Fibroblast of skin of back (primary cell): ENCODE data around the gene PRRX1. TPM values are rescaled to one million over a fixed set of nuclear protein-coding genes. Genes with fewer than 3 reads are reported as not detected.

Source experiments
- DNase-seq: peaks from one replicate; pipeline ENCODE4 v3.0.0-alpha.2; 2013
- polyA plus RNA-seq, 2 experiments: library from polyadenylated mRNA; unstranded; fragments of 120-200 nt; gene quantifications; one replicate each; pipeline ENCODE4 v1.2.1, GENCODE V29; 2013; ENCODE audit not compliant: insufficient read length in 2 of 2

PRRX1 gene
- 169 TPM for polyA plus RNA-seq (2013, experiment 1 of 2; ENCODE audit: insufficient read length)
- 170 TPM for polyA plus RNA-seq (2013, experiment 2 of 2; ENCODE audit: insufficient read length)

DNA sequence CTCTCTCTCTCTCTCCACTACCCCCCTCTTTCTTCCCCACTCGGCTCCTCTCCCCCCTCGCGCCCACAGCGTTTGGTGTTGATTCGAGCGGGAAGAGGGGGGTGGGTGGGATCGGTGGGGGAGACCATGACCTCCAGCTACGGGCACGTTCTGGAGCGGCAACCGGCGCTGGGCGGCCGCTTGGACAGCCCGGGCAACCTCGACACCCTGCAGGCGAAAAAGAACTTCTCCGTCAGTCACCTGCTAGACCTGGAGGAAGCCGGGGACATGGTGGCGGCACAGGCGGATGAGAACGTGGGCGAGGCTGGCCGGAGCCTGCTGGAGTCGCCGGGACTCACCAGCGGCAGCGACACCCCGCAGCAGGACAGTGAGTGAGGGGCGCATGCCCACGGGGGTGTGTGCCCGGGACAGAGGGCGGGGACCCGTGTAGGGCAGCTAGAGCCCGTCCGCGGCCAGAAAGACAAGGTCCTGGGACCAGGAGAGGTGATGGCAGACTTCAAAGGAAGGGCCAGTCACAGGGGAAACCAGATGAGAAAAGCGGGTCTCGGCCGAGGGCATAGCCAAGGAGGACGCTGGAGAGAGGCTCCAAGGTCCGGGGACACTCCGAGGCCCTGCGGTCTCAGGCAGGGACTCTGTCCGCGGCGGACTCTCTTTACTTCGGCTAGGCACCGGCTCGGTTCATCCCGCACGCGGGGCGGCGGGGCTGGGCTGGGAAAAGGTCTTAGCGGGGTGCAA lies at the start of gene PRRX1:
PRRX1 (plus strand) TSS at position 39 of the 735 bp plus-strand sequence; CDS start at position 127, 88 bp downstream.
- DNase-seq = peak; percentile 70

DNA sequence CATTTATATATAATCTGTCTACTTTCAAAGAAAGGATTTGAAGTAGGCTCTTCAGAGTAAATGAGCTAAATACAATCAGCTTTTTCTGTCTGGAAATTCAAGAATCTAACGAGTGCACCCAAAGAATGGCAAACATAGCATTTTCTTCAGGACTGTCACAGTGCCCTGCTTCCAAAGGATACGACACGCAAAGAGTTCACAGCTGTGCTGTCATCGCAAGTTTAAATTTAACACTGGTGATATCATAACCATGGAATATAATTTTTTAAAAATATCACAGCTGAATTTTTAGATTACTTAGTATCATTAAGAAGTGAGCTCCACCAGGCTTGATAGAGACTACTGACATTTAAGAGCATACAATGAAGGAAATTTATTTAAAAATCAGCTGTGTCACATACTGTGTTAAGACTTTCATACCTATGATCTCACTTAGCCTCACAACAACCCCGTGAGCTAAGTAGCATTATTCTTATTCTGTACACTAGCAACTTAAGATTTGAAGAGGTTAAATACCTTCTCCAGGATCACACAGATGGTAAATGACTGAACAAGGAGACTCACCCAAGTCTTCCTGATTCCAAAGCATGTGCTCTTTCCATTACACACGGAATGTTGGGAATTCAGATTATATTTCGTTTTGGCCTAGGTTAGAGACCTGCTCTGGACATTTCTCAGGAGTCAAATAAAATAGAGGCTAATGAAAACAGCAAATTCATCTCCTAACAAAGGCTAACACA lies 46.2 kb upstream of the PRRX1 start:
- peak; percentile 26 for DNase-seq

DNA sequence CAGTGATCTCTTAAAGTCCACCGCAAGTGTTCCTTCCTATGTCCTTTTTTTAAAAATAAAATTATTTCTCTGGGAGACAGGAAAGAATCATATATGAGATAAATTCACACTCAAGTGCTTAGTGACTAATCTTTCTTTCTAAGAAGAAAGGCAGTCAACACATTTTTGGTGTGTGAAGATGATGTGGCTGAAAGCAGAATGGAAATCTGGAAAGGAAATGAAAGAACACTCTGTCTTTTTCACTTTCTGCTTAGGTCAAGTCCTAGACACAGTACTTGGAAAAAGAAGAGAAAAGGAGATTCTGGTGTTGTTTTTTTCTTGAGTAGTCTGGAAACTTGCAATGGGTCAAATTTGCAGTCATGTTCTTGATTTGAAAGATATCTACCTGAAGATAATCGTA lies 45.5 kb upstream of the PRRX1 start:
- peak; percentile 37 for DNase-seq

DNA sequence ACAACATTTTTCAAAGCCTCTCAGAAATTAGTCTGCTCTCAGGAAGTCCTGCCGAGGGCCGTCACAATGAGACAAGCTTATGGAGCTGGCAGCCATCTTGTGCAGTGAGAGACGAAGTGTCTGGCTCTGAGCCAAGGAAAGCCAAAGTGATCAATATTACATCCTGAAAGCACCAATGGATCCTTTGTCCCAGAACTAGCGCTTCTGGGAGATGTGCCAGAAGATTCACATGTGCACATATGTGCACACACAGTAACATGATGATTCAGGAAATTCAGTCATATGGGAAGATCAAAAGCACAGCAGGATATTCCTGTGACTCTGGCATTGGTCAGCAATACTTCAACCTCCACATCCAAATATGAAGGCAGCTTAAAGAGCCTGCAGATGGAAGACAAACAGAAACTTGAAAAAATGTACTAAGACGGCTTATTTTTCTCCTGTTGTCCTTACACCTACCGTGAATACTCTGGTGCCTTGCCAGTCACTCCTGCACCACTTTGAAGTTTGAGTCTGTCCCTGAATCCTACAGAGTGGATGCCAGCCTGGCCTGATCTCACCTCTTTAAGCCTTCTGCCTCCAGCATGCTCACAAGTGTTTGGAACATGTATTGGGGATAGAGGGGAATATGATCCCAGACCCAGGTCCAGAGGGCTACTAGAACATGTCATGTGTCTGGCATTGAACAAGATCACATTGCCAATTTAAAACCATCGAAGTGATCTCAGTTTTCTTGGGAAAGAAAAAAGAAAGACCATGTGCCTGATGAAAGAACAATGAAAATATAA lies 44.5 kb upstream of the PRRX1 start:
- DNase-seq = peak; percentile 79

DNA sequence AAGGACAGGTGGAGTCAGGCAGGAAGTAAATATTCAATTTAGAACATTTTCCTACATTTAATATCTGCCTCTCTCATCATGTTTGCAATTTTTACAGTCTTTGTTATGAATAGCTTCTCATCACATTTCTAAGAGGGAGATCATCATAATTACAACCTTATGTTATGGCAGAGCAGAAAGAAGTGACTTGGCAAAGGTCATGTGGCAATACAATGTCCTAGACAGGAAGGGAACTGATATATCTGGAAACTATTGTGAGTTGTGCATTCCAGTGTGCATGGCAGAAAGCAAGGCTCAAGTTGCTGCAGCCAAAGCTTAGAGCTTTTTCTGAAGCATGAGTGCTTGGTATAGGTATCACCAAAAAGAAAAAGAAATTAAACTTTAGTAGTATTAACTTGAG lies 43.8 kb upstream of the PRRX1 start:
- DNase-seq = peak; percentile 84

DNA sequence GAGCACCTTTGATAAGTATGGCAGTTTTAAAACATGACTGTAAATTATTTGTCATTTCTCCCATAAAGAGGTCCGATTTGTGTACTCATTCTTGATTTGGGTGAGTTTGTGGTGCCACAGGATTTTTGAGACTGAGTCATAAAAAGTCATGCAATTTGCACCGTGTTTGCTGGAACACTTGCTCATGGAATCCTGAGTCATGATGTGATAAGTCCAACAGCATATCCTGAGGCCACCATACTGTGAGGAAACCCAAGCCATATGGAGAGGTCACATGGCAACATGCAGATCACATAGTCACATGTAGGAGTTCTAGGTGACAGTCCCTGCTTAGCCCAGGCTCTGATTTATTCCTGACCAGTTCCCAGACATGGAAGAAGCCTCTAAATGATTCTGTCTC lies 40.8 kb upstream of the PRRX1 start:
- peak; percentile 94 for DNase-seq

DNA sequence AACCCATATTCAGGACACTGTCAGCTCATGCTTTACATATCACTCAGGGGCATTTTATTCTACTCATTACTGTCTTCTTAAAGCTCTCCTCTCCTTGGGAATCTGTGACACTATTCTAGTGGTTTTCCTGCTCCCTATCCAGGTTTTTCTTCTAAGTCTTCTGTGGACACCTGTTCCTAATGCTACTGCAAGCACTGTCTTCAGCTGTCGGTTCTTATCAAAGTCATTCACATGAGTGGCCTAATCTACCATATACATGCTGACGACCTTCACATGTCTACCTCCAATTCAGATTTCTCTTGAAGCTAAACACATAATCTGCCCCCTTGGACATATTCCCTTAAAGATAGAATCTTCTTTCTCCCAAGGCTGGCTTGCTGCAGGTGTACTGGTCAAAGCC lies 39.8 kb upstream of the PRRX1 start:
- no peak for DNase-seq

DNA sequence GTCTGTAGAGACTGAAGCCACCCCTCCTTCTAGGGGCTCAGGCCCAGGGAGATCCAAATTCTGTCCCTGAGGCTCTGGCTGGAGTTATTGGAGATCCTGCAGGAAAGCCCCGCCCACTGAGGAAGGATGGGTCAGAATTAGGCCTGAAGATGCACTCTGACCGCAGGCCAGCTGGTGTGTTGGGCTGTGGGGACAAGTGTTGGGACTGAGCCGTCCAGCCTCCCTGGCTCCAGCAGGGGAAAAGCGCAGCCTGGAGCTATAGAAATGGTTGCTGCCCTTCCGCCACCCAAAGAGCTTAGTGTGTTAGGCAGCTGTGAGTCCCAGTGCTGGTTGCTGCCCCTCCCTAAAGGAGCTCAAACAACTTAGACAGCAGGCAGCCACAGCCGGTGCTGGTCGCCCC lies 33.0 kb upstream of the PRRX1 start:
- DNase-seq = no peak

DNA sequence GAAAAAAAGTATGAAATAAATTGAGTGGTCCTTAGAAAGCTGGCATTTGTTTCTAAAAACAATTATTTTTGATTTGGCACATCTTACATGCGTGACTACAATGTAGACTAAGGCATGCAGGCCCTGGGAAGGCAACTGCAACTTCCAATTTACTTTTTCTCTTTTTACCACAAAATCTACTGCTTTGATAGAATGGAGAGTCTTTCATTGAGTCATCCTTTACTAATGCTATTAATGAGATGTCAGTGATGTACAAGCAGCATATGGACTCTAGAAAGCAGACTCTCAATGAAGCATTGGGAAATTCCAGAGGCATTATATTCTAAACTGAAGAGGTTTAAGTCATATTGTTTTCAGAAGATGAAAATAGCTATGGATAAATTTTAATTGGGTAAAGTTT lies 29.6 kb upstream of the PRRX1 start:
- DNase-seq = peak; percentile 84

DNA sequence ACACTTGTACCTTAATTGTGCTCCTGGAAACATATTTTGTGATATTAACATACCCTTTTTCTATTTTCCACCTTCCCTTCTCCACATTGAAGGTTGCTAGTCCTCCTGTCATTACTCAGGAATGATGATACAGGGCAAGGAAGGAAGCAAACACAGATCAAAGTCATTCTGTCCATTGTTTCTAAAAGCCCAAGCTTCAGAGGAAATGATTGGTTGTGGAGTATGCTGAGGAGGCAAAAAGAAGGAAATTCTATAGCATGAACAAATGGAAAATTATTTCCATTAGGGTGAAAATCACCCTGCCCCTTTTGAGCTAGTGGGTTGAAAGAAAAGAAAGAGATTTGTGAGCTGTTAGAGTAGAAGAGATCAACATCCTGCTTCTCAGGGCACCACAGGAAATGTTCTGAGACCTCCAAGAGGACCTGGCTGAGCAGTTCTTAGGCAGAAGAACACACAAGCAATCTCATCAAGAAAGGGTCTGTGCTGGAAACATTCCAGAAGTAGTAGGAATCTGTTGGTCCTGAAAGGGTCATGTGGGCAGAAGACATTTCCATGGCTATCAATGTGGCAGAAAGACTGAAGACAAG lies 29.0 kb upstream of the PRRX1 start:
- DNase-seq = peak; percentile 61

DNA sequence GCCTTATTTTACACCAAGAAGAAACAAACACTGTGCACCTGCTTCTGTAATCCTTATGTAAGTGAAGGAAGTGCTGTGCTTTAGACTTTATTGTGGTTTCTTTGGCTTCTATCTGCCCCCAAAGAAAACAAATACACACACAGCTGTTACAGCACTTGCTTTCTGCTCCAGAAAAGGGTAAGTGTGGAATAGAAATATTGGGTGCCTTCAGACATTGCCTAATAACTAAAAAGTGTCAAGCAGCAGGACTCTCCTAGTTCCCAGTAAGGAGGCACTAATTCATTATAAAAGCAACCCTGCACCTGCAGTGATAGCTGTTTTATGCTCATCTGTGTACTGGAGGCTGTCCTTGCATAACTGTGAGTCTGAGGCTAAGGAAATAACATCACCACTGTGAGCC lies 23.4 kb upstream of the PRRX1 start:
- DNase-seq = no peak

DNA sequence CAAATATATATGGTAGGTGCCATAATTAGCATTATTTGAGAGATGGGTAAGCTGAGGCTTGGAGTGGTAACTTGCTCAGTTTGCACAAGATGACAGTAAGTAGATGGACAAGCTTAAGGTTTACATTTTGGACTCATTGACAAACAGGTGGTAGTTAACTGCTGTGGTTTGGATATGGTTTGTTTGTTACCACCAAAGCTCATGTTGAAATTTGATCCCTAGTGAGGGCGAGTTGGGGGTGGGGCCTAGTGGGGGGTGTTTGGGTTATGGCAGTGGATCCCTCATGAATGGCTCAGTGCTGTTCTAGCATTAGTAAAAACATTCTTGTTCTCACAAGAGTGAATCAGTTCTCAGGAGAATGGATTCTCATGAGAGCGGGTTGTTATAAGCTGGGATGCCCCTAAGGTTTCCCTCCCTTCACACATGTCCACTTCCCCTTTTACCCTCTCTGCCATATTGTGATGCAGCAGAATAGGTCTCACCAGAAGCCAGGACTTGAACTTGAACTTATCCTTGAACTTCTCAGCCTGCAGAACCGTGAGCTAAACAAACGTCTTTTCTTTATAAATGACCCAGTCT lies 6.6 kb upstream of the PRRX1 start:
- DNase-seq = no peak

DNA sequence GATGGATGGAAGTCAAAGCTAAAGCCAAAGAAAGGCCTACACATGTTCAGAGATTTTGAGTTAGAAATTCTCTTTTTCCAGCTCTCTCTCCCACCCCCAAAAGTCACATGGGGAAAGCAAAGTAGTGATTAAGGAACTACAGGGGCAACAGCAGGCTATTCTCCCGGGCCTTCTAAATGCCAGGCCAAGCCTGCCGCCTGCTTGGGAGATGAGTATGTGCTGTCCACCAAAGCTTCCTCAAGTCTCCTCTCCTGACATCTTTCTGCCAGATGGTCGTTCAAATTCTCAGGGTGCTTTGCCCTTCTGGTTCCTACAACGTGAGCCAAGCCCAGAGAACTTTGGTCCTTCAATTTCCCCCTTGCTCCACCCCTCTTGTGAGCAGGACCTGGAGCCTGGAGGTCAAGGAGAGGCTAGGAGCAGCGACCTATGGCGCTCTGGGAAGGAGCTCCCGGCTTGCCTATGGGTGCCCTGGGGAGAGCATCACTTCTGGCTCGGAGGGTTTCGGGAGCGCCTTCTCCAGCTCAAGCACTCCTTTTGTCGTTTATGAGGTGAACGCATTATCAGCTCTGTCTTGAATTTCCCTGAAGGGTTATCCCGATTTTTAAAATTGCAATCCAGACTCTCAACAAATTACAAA lies 4.4 kb upstream of the PRRX1 start:
- peak; percentile 68 for DNase-seq

DNA sequence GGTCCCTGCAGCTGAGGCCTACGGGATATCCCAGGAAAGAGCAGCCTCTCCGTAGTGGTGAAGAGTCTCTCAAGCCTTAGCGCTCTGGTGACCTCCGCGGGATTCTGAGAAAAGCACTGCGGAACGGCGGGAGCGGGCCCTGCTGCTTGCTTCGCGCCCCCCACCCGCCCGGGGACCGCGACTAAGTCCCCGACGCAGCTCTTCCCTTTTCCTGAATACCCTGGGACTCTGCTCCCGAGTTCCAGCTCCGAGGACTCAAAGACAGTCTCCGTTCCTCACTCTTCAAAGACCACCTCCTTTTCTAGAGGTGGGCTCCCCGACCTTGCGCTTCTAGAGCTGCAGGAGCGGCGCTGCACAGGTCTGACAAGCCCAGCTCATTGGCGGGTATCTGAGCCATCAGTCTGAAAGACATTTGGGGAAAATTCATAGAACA lies 3.6 kb upstream of the PRRX1 start:
- peak; percentile 72 for DNase-seq

DNA sequence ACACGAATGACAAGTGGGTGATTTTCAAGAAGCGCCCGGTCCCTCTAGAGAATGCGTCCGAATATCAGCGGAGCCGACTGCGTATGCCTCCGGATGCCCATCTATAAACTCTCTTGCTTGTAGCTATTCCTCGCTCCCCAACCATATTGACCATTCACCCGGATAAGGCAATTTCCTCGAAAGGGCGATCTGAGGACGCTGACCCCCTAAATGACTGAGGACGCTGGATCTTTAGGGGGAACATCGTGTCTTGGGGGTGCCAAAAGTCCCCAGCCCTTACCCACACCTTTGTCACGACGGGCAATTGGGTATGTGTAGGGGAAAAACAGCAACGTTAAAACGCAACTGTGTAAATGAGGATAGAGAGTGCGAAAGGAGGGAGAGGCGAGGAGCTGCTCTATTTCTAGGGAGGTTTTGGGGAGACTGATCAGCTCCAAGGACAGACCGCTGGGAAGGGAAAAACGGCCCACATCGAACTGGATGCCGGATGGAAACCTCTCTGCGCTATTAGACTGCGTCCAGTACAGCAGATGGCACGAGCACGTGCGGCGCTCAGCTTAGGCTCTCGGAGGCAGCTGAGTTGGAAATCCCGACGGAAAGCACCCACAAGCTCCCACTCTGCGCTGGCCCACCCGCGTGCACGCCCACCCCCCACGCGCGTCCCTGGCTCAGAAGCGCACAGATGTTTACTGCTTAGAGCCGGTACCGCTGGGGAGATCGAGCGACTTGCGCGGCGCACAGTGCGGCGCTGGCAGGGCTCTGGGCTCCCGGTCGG lies 2.9 kb upstream of the PRRX1 start:
- DNase-seq = peak; percentile 62

DNA sequence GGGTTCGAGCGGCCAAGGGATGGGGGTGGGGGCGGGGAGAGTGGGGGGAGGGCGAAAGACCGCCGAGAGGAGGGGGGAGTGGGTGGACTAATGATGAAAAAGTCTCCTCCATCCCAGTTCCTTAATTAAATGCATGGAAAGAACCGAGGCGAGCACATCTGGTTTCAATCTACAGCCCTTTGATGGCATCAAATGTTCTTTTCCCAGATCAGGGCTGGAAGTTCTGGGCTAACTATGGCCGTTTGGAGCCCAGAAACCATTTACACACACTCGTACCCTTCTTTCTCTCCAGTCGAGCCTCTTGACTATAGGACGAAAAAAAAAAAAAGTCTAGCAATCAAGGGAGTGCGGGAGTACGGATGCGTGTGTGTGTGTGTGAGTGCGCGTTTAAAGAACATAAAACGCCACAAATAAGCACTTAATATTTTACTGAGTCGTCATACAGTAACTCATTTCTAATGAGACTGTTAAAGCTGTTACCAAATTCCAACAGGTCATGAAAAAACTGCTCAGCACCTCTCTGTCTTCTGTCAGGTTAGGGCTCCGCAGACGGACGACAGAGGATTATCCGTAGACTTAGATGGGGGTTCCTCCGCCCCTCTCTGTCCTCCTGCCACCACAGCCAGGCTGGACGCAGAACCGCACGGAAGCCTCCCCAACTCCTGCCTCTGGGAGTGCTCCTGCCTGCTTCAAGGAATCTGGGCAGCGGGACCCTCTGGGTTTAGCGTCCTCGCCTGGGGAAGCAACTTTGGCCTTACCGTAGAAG lies 2.1 kb upstream of the PRRX1 start:
- DNase-seq = peak; percentile 76

DNA sequence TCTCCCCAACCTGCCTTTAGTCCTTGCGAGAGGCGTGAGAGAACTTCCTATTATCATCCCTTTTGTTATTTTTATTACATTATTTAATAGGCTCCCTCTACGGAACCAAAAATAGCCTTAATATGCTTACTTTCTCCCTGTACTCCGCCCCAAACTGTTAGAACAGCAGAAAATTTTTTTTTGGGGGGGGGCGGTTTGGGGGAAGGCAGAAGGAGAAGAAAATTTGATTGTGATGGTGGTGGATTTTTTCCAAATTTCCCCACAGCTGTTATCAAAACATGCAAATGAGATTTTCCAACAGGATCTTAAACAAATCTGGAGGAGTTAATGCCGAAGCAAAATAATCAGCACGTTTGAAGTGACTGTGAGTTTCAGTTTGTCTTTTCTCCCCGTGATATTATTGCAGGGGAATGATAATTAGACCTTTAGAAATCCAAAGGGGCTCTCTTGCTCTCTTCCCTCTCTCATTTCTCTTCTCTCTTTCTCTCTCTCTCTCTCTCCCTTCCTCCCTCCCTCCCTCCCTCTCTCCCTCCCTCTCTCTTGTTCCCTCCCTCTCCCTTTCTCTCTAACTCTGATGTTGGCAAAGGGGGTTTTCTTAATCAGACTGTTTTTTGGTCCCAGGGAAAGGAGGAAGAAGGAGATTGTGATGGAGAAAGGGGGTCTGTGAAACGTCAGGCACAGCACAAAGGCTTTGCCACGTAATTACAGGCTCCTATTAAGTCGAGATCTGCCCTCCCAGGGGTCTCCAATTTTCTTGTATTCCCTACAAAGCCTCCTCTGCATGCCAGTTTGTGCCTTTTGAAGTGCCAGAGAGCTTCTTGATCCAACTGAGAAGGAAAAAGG lies 1.1 kb upstream of the PRRX1 start:
- DNase-seq = peak; percentile 78

DNA sequence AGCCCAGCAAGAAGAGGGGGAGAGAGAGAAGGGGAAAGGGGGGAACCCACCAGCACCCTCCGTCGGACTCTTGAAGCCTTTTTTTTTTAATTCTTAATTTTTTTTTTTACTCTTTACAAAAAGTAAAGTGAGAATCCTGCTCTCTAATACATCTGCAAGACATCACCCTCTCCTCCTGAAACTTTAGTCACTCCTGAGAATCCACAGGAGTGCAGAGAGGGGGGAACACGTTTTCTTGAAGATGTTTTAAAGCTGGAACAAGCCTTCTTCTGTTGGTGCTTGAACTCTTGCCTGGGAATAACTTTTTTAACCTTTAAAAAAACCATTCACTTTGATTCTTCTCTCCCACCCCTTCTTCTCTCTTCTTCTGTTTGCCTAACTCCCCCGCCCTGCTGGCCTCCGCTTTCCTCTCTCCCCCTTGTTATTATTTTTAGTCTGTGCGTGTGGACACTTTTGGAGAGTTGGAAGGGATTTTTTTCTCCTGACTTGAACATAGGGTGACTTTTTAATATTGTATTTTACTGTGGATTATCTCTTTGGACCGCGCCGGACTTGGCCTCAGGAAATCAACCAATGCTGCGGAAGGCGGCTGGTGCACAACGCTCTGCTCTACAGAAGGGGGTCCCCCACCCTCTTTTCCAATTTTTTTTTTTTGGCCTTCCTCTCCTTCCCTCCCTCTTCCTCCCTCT lies 383 bp upstream of the PRRX1 start:
- peak; percentile 75 for DNase-seq
